Hepatocyte (in vitro differentiated cells): ENCODE data around the gene STK39.

Source experiments
- CTCF ChIP-seq: fragments of 200-600 bp; sonication (generic); IDR thresholded peaks from 2 replicates; pipeline ENCODE4 v1.5.1; 2016; ENCODE audit warnings: antibody characterized with exemption, mild to moderate bottlenecking; ENCODE audit not compliant: poor library complexity
- EZH2phosphoT487 ChIP-seq: fragments of 200-600 bp; sonication (generic); IDR thresholded peaks from one replicate; pipeline ENCODE4 v1.6.1; 2018; ENCODE audit warnings: antibody characterized with exemption, mild to moderate bottlenecking, low read depth, moderate library complexity; ENCODE audit not compliant: unreplicated experiment, severe bottlenecking

- no peak for TF ChIP-seq CTCF
- no peak for TF ChIP-seq EZH2phosphoT487
These were observed 213.4 kb downstream of the STK39 start for GRCh38 chr2:168033966-168034365.
